Immature natural killer cell (primary cell): Measurements from ENCODE around the gene RASA4. TPM values are rescaled to one million over a fixed set of nuclear protein-coding genes. Genes with fewer than 3 reads are reported as not detected.
"Not testable (repeated sequence)": the region's sequence is repeated elsewhere in the genome, so short reads cannot be mapped to it uniquely, and the experiment has no call there.

Experiments used
- DNase-seq, 3 donors: peaks; one replicate each; pipeline ENCODE4 v3.0.0; 2022; ENCODE audit warnings: mixed read lengths in 1 of 3
- H3K27ac Mint-ChIP-seq, 6 donors: one replicate each; pipeline ENCODE4 v1.8.0; 2020; ENCODE audit warnings: mixed read lengths in 6 of 6, mild to moderate bottlenecking in 5 of 6, inconsistent platforms in 4 of 6, moderate library complexity in 3 of 6
- H3K27me3 Mint-ChIP-seq, 3 donors: one replicate each; pipeline ENCODE4 v1.8.0; 2020 to 2021; ENCODE audit warnings: low read depth in 3 of 3, mild to moderate bottlenecking in 3 of 3, mixed read lengths in 3 of 3, moderate library complexity in 3 of 3, inconsistent platforms in 1 of 3
- H3K36me3 Mint-ChIP-seq, 3 donors: one replicate each; pipeline ENCODE4 v1.8.0; 2020; ENCODE audit warnings: mixed read lengths in 3 of 3, inconsistent platforms in 2 of 3, mild to moderate bottlenecking in 2 of 3
- H3K4me1 Mint-ChIP-seq, 2 donors: one replicate each; pipeline ENCODE4 v1.8.0; 2020; ENCODE audit warnings: inconsistent platforms in 2 of 2, mild to moderate bottlenecking in 2 of 2, mixed read lengths in 2 of 2, moderate library complexity in 1 of 2
- H3K4me3 Mint-ChIP-seq, 5 donors: one replicate each; pipeline ENCODE4 v1.8.0; 2020; ENCODE audit warnings: mild to moderate bottlenecking in 5 of 5, mixed read lengths in 5 of 5, inconsistent platforms in 3 of 5, moderate library complexity in 3 of 5
- H3K9me3 Mint-ChIP-seq, 6 donors: one replicate each; pipeline ENCODE4 v1.8.0; 2020; ENCODE audit warnings: mild to moderate bottlenecking in 6 of 6, mixed read lengths in 6 of 6, inconsistent platforms in 4 of 6, moderate library complexity in 3 of 6
- polyA plus RNA-seq, 3 donors: library from polyadenylated mRNA; unstranded; fragments of 300-500 nt; fragmentation: Illumina TruSeq; gene quantifications; one replicate each; pipeline ENCODE4 v1.2.3, GENCODE V29; 2021

Gene RASA4
- polyA plus RNA-seq, 3 donors from 2014 or later = 3.2 to 6.1 (median 5.0) TPM

GRCh38 chr7:102542083-102542482 lies 74.5 kb downstream of the RASA4 start:
- H3K36me3 Mint-ChIP-seq, DNase-seq, H3K27ac Mint-ChIP-seq, H3K4me3 Mint-ChIP-seq, H3K4me1 Mint-ChIP-seq, H3K27me3 Mint-ChIP-seq, H3K9me3 Mint-ChIP-seq: not testable (repeated sequence)

- not testable (repeated sequence) for H3K4me1 Mint-ChIP-seq, H3K36me3 Mint-ChIP-seq, H3K4me3 Mint-ChIP-seq, H3K27ac Mint-ChIP-seq, H3K9me3 Mint-ChIP-seq, DNase-seq, H3K27me3 Mint-ChIP-seq
Measured at GRCh38 chr7:102540604-102541003, 76.0 kb downstream of the RASA4 start.

- H3K27me3 Mint-ChIP-seq, H3K4me1 Mint-ChIP-seq, DNase-seq, H3K36me3 Mint-ChIP-seq, H3K4me3 Mint-ChIP-seq, H3K27ac Mint-ChIP-seq, H3K9me3 Mint-ChIP-seq: not testable (repeated sequence)
Measured at GRCh38 chr7:102535062-102535615, 81.4 kb downstream of the RASA4 start.

GRCh38 chr7:102532127-102532526 lies 84.4 kb downstream of the RASA4 start:
- H3K27ac Mint-ChIP-seq = peak overlapping the region in 1 of 6 donors; percentile 75
- not testable (repeated sequence) for H3K4me3 Mint-ChIP-seq, H3K27me3 Mint-ChIP-seq, H3K36me3 Mint-ChIP-seq, H3K9me3 Mint-ChIP-seq, DNase-seq, H3K4me1 Mint-ChIP-seq

GRCh38 chr7:102531583-102531982 lies 85.0 kb downstream of the RASA4 start:
- not testable (repeated sequence) for H3K36me3 Mint-ChIP-seq, H3K9me3 Mint-ChIP-seq, H3K4me3 Mint-ChIP-seq, DNase-seq, H3K27ac Mint-ChIP-seq, H3K27me3 Mint-ChIP-seq, H3K4me1 Mint-ChIP-seq

- not testable (repeated sequence) for H3K4me1 Mint-ChIP-seq, H3K4me3 Mint-ChIP-seq, DNase-seq, H3K27ac Mint-ChIP-seq, H3K36me3 Mint-ChIP-seq, H3K27me3 Mint-ChIP-seq, H3K9me3 Mint-ChIP-seq
Measured at GRCh38 chr7:102527822-102528793, 88.4 kb downstream of the RASA4 start.

GRCh38 chr7:102527182-102527581 lies 89.4 kb downstream of the RASA4 start:
- DNase-seq, H3K4me3 Mint-ChIP-seq, H3K27ac Mint-ChIP-seq, H3K9me3 Mint-ChIP-seq, H3K36me3 Mint-ChIP-seq, H3K27me3 Mint-ChIP-seq, H3K4me1 Mint-ChIP-seq: not testable (repeated sequence)

- not testable (repeated sequence) for DNase-seq, H3K27me3 Mint-ChIP-seq, H3K27ac Mint-ChIP-seq, H3K36me3 Mint-ChIP-seq, H3K9me3 Mint-ChIP-seq, H3K4me1 Mint-ChIP-seq, H3K4me3 Mint-ChIP-seq
Measured at GRCh38 chr7:102524803-102525202, 91.8 kb downstream of the RASA4 start.

Other genes starting within 250 kb of the RASA4 start
- gene PRKRIP1, start 220.4 kb downstream of the RASA4 start, polyA plus RNA-seq = 10 to 100 TPM; 13.2 to 20.2 (median 17.2) TPM
- 100 to 1,000 TPM in 1 of 3 donors, 10 to 100 TPM in 2; 73.5 to 125 (median 80.6) TPM for gene ORAI2, start 183.2 kb downstream of the RASA4 start, polyA plus RNA-seq
- 10 to 100 TPM; 16.2 to 25.8 (median 18.5) TPM for gene ALKBH4, start 151.9 kb downstream of the RASA4 start, polyA plus RNA-seq
- 10 to 100 TPM; 13.5 to 22.8 (median 21.5) TPM for gene LRWD1, start 151.8 kb downstream of the RASA4 start, polyA plus RNA-seq
- gene POLR2J, start 137.8 kb downstream of the RASA4 start, polyA plus RNA-seq = 100 to 1,000 TPM; 103 to 115 (median 115) TPM
- 1 to 10 TPM; 1.8 to 2.7 (median 2.1) TPM for gene RASA4B, start 99.0 kb downstream of the RASA4 start, polyA plus RNA-seq
- 1 to 10 TPM in 2 of 3 donors, under 1 TPM in 1; 0.81 to 5.2 (median 2.5) TPM for gene UPK3BL2, start 73.1 kb downstream of the RASA4 start, polyA plus RNA-seq
- under 1 TPM in 2 of 3 donors, not detected in 1; 0.22 to 0.86 TPM for gene SPDYE2, start 65.5 kb downstream of the RASA4 start, polyA plus RNA-seq
- 10 to 100 TPM; 13.5 to 44.4 (median 29.4) TPM for gene POLR2J3, start 44.2 kb downstream of the RASA4 start, polyA plus RNA-seq
- gene UPK3BL1, start 26.0 kb upstream of the RASA4 start, polyA plus RNA-seq = 10 to 100 TPM; 15.8 to 38.2 (median 30.9) TPM
- gene SPDYE2B, start 33.6 kb upstream of the RASA4 start, polyA plus RNA-seq = not detected
- gene POLR2J2, start 54.9 kb upstream of the RASA4 start, polyA plus RNA-seq = 1 to 10 TPM in 2 of 3 donors, under 1 TPM in 1; 0.95 to 9.8 (median 3.7) TPM
- 10 to 100 TPM in 1 of 3 donors, 1 to 10 TPM in 2; 8.2 to 11.6 (median 8.3) TPM for gene FAM185A, start 132.2 kb upstream of the RASA4 start, polyA plus RNA-seq